Measurements from ENCODE around the gene ERBB4. TPM values are rescaled to one million over a fixed set of nuclear protein-coding genes. Genes with fewer than 3 reads are reported as not detected.

Gene ERBB4
- total RNA-seq, 2 donors from 2014 or later, result not detected

- ATAC-seq (replicated peaks in 1 of 2) (no peak), DNase-seq (no peak)
- Mint-ChIP-seq H3K4me1 (ENCODE audit: low read depth) (no peaks in the 10 kb centered on the region), H3K36me3 (ENCODE audit: insufficient read depth in 2 of 2) (no peaks in the 10 kb centered on the region), H3K4me3 (no peak overlapping the region), H3K9me3 (peaks cover 2 to 9% of the 10 kb centered on the region in 2 donors), H3K27me3 (ENCODE audit: low read depth) (no peaks in the 10 kb centered on the region), H3K27ac (no peak overlapping the region)
These were observed 721.8 kb downstream of the ERBB4 start for GRCh38 chr2:211816754-211817153.

GRCh38 chr2:211812587-211812986 is 726.0 kb downstream of the ERBB4 start:
- peaks cover 2 to 6% of the 10 kb centered on the region in 2 donors for H3K9me3 Mint-ChIP-seq
- no peak overlapping the region for H3K27ac Mint-ChIP-seq
- ATAC-seq (replicated peaks in 1 of 2) (no peak), DNase-seq (no peak)
- H3K36me3 Mint-ChIP-seq (ENCODE audit: insufficient read depth in 2 of 2), result no peaks in the 10 kb centered on the region
- H3K27me3 Mint-ChIP-seq (ENCODE audit: low read depth), result no peaks in the 10 kb centered on the region
- H3K4me1 Mint-ChIP-seq (ENCODE audit: low read depth), result no peaks in the 10 kb centered on the region
- H3K4me3 Mint-ChIP-seq, result no peak overlapping the region

- no peak for DNase-seq
- ATAC-seq (replicated peaks in 1 of 2), result no peak
- no peaks in the 10 kb centered on the region for H3K36me3 Mint-ChIP-seq (ENCODE audit: insufficient read depth in 2 of 2)
- H3K27ac Mint-ChIP-seq, result no peak overlapping the region
- no peaks in the 10 kb centered on the region for H3K27me3 Mint-ChIP-seq (ENCODE audit: low read depth)
- no peaks in the 10 kb centered on the region for H3K4me1 Mint-ChIP-seq (ENCODE audit: low read depth)
- peaks cover 0 to 2% of the 10 kb centered on the region in 2 donors for H3K9me3 Mint-ChIP-seq
- H3K4me3 Mint-ChIP-seq, result no peak overlapping the region
These were observed 735.9 kb downstream of the ERBB4 start for GRCh38 chr2:211802666-211803065.

- Mint-ChIP-seq H3K27me3 (ENCODE audit: low read depth) (no peaks in the 10 kb centered on the region), H3K4me3 (no peak overlapping the region), H3K36me3 (ENCODE audit: insufficient read depth in 2 of 2) (no peaks in the 10 kb centered on the region), H3K27ac (no peak overlapping the region), H3K9me3 (peaks cover 0 to 2% of the 10 kb centered on the region in 2 donors), H3K4me1 (ENCODE audit: low read depth) (no peaks in the 10 kb centered on the region)
- DNase-seq (no peak), ATAC-seq (replicated peaks in 1 of 2) (no peak)
These were observed 738.6 kb downstream of the ERBB4 start for GRCh38 chr2:211800001-211800400.

GRCh38 chr2:211798868-211799267 is 739.7 kb downstream of the ERBB4 start:
- no peak for ATAC-seq (replicated peaks in 1 of 2)
- Mint-ChIP-seq H3K36me3 (ENCODE audit: insufficient read depth in 2 of 2) (no peaks in the 10 kb centered on the region), H3K27me3 (ENCODE audit: low read depth) (no peaks in the 10 kb centered on the region)

GRCh38 chr2:211793690-211794089 is 744.9 kb downstream of the ERBB4 start:
- Mint-ChIP-seq H3K27me3 (ENCODE audit: low read depth) (no peaks in the 10 kb centered on the region), H3K27ac (no peak overlapping the region), H3K4me3 (no peak overlapping the region), H3K9me3 (peaks cover 0 to 1% of the 10 kb centered on the region in 2 donors), H3K4me1 (ENCODE audit: low read depth) (no peaks in the 10 kb centered on the region), H3K36me3 (ENCODE audit: insufficient read depth in 2 of 2) (no peaks in the 10 kb centered on the region)
- no peak for ATAC-seq (replicated peaks in 1 of 2)
- DNase-seq, result no peak

More at GRCh38 chr2:211798868-211799267, 739.7 kb downstream of the ERBB4 start:
- Mint-ChIP-seq H3K4me3 (no peak overlapping the region), H3K27ac (no peak overlapping the region), H3K4me1 (ENCODE audit: low read depth) (no peaks in the 10 kb centered on the region), H3K9me3 (peaks cover 0 to 2% of the 10 kb centered on the region in 2 donors)
- no peak for DNase-seq

GRCh38 chr2:211789982-211790381 is 748.6 kb downstream of the ERBB4 start:
- Mint-ChIP-seq H3K4me3 (no peak overlapping the region), H3K9me3 (peaks cover 2 to 5% of the 10 kb centered on the region in 2 donors), H3K4me1 (ENCODE audit: low read depth) (no peaks in the 10 kb centered on the region), H3K36me3 (ENCODE audit: insufficient read depth in 2 of 2) (no peaks in the 10 kb centered on the region), H3K27ac (no peak overlapping the region), H3K27me3 (ENCODE audit: low read depth) (no peaks in the 10 kb centered on the region)
- no peak for ATAC-seq (replicated peaks in 1 of 2)
- DNase-seq, result no peak

- peaks cover 3 to 4% of the 10 kb centered on the region in 2 donors for H3K9me3 Mint-ChIP-seq
- H3K27me3 Mint-ChIP-seq (ENCODE audit: low read depth), result no peaks in the 10 kb centered on the region
- no peak for ATAC-seq (replicated peaks in 1 of 2)
- no peak overlapping the region for H3K4me3 Mint-ChIP-seq
- no peak for DNase-seq
- no peak overlapping the region for H3K27ac Mint-ChIP-seq
- H3K4me1 Mint-ChIP-seq (ENCODE audit: low read depth), result no peaks in the 10 kb centered on the region
- H3K36me3 Mint-ChIP-seq (ENCODE audit: insufficient read depth in 2 of 2), result no peaks in the 10 kb centered on the region
These were observed 771.9 kb downstream of the ERBB4 start for GRCh38 chr2:211766689-211767088.

GRCh38 chr2:211762479-211762878 is 776.1 kb downstream of the ERBB4 start:
- Mint-ChIP-seq H3K27ac (no peak overlapping the region), H3K9me3 (peaks cover 0 to 3% of the 10 kb centered on the region in 2 donors)

GRCh38 chr2:211760103-211760502 is 778.5 kb downstream of the ERBB4 start:
- H3K36me3 Mint-ChIP-seq (ENCODE audit: insufficient read depth in 2 of 2), result no peaks in the 10 kb centered on the region
- no peak overlapping the region for H3K27ac Mint-ChIP-seq
- DNase-seq (no peak), ATAC-seq (replicated peaks in 1 of 2) (no peak)
- H3K27me3 Mint-ChIP-seq (ENCODE audit: low read depth), result no peaks in the 10 kb centered on the region
- peaks cover 0 to 3% of the 10 kb centered on the region in 2 donors for H3K9me3 Mint-ChIP-seq
- H3K4me3 Mint-ChIP-seq, result no peak overlapping the region
- H3K4me1 Mint-ChIP-seq (ENCODE audit: low read depth), result no peaks in the 10 kb centered on the region

More at GRCh38 chr2:211762479-211762878, 776.1 kb downstream of the ERBB4 start:
- ATAC-seq (replicated peaks in 1 of 2), result no peak
- Mint-ChIP-seq H3K36me3 (ENCODE audit: insufficient read depth in 2 of 2) (no peaks in the 10 kb centered on the region), H3K27me3 (ENCODE audit: low read depth) (no peaks in the 10 kb centered on the region), H3K4me1 (ENCODE audit: low read depth) (no peaks in the 10 kb centered on the region), H3K4me3 (no peak overlapping the region)
- no peak for DNase-seq

- no peaks in the 10 kb centered on the region for H3K4me1 Mint-ChIP-seq (ENCODE audit: low read depth)
- no peak overlapping the region for H3K4me3 Mint-ChIP-seq
- H3K9me3 Mint-ChIP-seq, result no peaks in the 10 kb centered on the region
- DNase-seq, result no peak
- no peak overlapping the region for H3K27ac Mint-ChIP-seq
- H3K36me3 Mint-ChIP-seq (ENCODE audit: insufficient read depth in 2 of 2), result no peaks in the 10 kb centered on the region
- H3K27me3 Mint-ChIP-seq (ENCODE audit: low read depth), result no peaks in the 10 kb centered on the region
- ATAC-seq (replicated peaks in 1 of 2), result no peak
These were observed 782.3 kb downstream of the ERBB4 start for GRCh38 chr2:211756266-211756665.

GRCh38 chr2:211755187-211755586 is 783.4 kb downstream of the ERBB4 start:
- Mint-ChIP-seq H3K4me3 (no peak overlapping the region), H3K27me3 (ENCODE audit: low read depth) (no peaks in the 10 kb centered on the region), H3K9me3 (no peaks in the 10 kb centered on the region), H3K27ac (no peak overlapping the region), H3K4me1 (ENCODE audit: low read depth) (no peaks in the 10 kb centered on the region), H3K36me3 (ENCODE audit: insufficient read depth in 2 of 2) (no peaks in the 10 kb centered on the region)
- DNase-seq, result no peak
- no peak for ATAC-seq (replicated peaks in 1 of 2)

- Mint-ChIP-seq H3K27me3 (ENCODE audit: low read depth) (no peaks in the 10 kb centered on the region), H3K4me1 (ENCODE audit: low read depth) (no peaks in the 10 kb centered on the region), H3K27ac (no peak overlapping the region), H3K4me3 (no peak overlapping the region), H3K9me3 (no peaks in the 10 kb centered on the region), H3K36me3 (ENCODE audit: insufficient read depth in 2 of 2) (no peaks in the 10 kb centered on the region)
- no peak for ATAC-seq (replicated peaks in 1 of 2)
- DNase-seq, result no peak
These were observed 786.8 kb downstream of the ERBB4 start for GRCh38 chr2:211751848-211752247.

GRCh38 chr2:211748339-211748738 is 790.3 kb downstream of the ERBB4 start:
- ATAC-seq (replicated peaks in 1 of 2) (no peak), DNase-seq (no peak)
- Mint-ChIP-seq H3K4me3 (no peak overlapping the region), H3K9me3 (no peaks in the 10 kb centered on the region), H3K27me3 (ENCODE audit: low read depth) (no peaks in the 10 kb centered on the region), H3K36me3 (ENCODE audit: insufficient read depth in 2 of 2) (no peaks in the 10 kb centered on the region), H3K27ac (no peak overlapping the region), H3K4me1 (ENCODE audit: low read depth) (no peaks in the 10 kb centered on the region)

All from activated T-cell treated with anti-CD3 and anti-CD28 coated beads, Interleukin-2, amount 50 U/mL, for 72 hours (primary cell).